H1 (cell line): Measurements from ENCODE around the gene MMP26. TPM values are rescaled to one million over a fixed set of nuclear protein-coding genes. Genes with fewer than 3 reads are reported as not detected.

Source experiments
- CTCF ChIP-seq, 3 experiments: IDR thresholded peaks; 1 replicate in 2 of 3; 2 replicates in 1 of 3; pipeline versions ENCODE4 v1.5.1 to v1.6.1; 2011; ENCODE audit warnings: low read length in 3 of 3, mild to moderate bottlenecking in 3 of 3, inconsistent platforms in 2 of 3, low read depth in 1 of 3, moderate library complexity in 1 of 3; ENCODE audit not compliant: insufficient read depth in 1 of 3; ENCODE audit errors: control extremely low read depth in 1 of 3
- SUZ12 ChIP-seq: fragments of 200-600 bp; sonication (generic); IDR thresholded peaks from 2 replicates; pipeline ENCODE4 v1.6.1; 2012; ENCODE audit warnings: mild to moderate bottlenecking, inconsistent platforms, low read length, moderate library complexity, mixed read lengths
- polyA plus RNA-seq, 7 experiments: library from polyadenylated mRNA; depleted of rRNA in 3 of 7; stranded (reverse) in 5 of 7; unstranded in 2 of 7; fragments of >200 nt in 5 of 7; fragments of 200-250 nt in 2 of 7; gene quantifications; 1 replicate in 5 of 7; 2 replicates in 1 of 7; 4 replicates in 1 of 7; pipeline versions ENCODE4 v1.2.1 to v1.2.3, GENCODE V29; 2011 to 2013; ENCODE audit warnings: missing spikeins in 2 of 7, mixed read lengths in 2 of 7
- total RNA-seq: library from RNA; stranded (reverse); fragmentation: NEBNext Ultra II Directional; extraction: Animal tissue kit (Norgen Biotek cat#: 25700); gene quantifications from 2 replicates; pipeline ENCODE4 v1.2.1, GENCODE V29; 2021

Gene MMP26
- total and polyA plus RNA-seq, 2 of the 8 experiments (the other 6 are each of a cell fraction or from before 2014, with no cell fraction given) = 0.06 TPM; not detected in 1

- no peak for TF ChIP-seq SUZ12
- no peak for TF ChIP-seq CTCF (IDR thresholded peaks at IDR 0.05; ENCODE audit: control extremely low read depth in 1 of 3, insufficient read depth in 1 of 3, low read depth in 1 of 3, low read length in 3 of 3)
Observed at GRCh38 chr11:4700436-4700820, 4.2 kb upstream of the MMP26 start (continued).
